HCT116 (cell line): Measurements from ENCODE around the gene TLX1.

ENCODE experiments used
- EZH2phosphoT487 ChIP-seq: fragments of 200-600 bp; IDR thresholded peaks from 2 replicates; pipeline ENCODE4 v1.6.1; 2018; ENCODE audit warnings: antibody characterized with exemption, borderline replicate concordance
- POLR2A ChIP-seq: IDR thresholded peaks from 2 replicates; pipeline ENCODE4 v1.7.0; 2011; ENCODE audit warnings: borderline replicate concordance; ENCODE audit not compliant: insufficient read depth, insufficient read length; ENCODE audit errors: extremely low read depth
- SRF ChIP-seq: IDR thresholded peaks from 2 replicates; pipeline ENCODE4 v1.6.1; 2012; ENCODE audit warnings: low read depth
- TF ChIP-seq, protein P1 (sequence below), 3 experiments: fragments of 200-600 bp in 1 of 3; sonication (generic) in 1 of 3; IDR thresholded peaks in 2 of 3; conservative IDR thresholded peaks in 1 of 3; 2 replicates each; pipeline ENCODE4 v1.5.1; 2012 to 2017; ENCODE audit warnings: low read depth in 2 of 3, low read length in 2 of 3, antibody characterized with exemption in 1 of 3, borderline replicate concordance in 1 of 3, control low read depth in 1 of 3, mild to moderate bottlenecking in 1 of 3, mixed read lengths in 1 of 3, mixed run types in 1 of 3, moderate library complexity in 1 of 3; ENCODE audit not compliant: insufficient read depth in 1 of 3
- TF ChIP-seq, protein P2 (sequence below): IDR thresholded peaks from 2 replicates; pipeline ENCODE4 v1.6.1; 2012

DNA sequence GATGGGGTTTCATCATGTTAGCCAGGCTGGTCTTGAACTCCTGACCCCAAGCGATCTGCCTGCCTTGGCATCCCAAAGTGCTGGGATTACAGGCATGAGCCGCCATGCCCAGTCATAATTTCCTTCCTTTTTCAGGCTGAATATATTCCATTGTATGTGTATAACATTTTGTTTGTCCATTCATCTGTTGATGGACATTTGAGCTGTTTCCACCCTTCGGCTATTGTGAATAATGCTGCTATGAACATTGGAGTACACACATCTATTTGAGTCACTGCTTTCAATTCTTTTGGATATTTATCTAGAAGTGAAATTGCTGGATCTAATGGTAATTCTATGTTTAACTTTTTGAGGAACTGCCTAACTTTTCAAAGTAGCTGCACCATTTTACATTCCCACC is 34.6 kb downstream of the TLX1 start:
- TF ChIP-seq, protein P1, sequence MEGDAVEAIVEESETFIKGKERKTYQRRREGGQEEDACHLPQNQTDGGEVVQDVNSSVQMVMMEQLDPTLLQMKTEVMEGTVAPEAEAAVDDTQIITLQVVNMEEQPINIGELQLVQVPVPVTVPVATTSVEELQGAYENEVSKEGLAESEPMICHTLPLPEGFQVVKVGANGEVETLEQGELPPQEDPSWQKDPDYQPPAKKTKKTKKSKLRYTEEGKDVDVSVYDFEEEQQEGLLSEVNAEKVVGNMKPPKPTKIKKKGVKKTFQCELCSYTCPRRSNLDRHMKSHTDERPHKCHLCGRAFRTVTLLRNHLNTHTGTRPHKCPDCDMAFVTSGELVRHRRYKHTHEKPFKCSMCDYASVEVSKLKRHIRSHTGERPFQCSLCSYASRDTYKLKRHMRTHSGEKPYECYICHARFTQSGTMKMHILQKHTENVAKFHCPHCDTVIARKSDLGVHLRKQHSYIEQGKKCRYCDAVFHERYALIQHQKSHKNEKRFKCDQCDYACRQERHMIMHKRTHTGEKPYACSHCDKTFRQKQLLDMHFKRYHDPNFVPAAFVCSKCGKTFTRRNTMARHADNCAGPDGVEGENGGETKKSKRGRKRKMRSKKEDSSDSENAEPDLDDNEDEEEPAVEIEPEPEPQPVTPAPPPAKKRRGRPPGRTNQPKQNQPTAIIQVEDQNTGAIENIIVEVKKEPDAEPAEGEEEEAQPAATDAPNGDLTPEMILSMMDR (IDR thresholded peaks at IDR 0.05 in 2 of 3, conservative IDR thresholded peaks at IDR 0.05 in 1 of 3; ENCODE audit: borderline replicate concordance in 1 of 3, insufficient read depth in 1 of 3, low read depth in 2 of 3, low read length in 2 of 3): no peak
- TF ChIP-seq, protein P2, sequence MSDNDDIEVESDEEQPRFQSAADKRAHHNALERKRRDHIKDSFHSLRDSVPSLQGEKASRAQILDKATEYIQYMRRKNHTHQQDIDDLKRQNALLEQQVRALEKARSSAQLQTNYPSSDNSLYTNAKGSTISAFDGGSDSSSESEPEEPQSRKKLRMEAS: no peak
- TF ChIP-seq POLR2A: no peak
- no peak for TF ChIP-seq EZH2phosphoT487
- TF ChIP-seq SRF: no peak
